MM.1S (cell line): ENCODE results near the gene NCAM2.

Source experiments
- CTCF ChIP-seq: fragments of 300-600 bp; sonication (generic); IDR thresholded peaks from 2 replicates; pipeline ENCODE4 v1.5.1; 2016; ENCODE audit warnings: antibody characterized with exemption, low read length, mixed read lengths
- EZH2 ChIP-seq: fragments of 300-600 bp; sonication (generic); optimal IDR thresholded peaks from 2 replicates; pipeline ENCODE3; 2017; ENCODE audit warnings: low read depth, mild to moderate bottlenecking, antibody characterized with exemption, low read length, mixed read lengths

GRCh38 chr21:21434944-21435343 lies 436.7 kb downstream of the NCAM2 start:
- TF ChIP-seq CTCF, result no peak
- no peak for TF ChIP-seq EZH2
